Ishikawa (cell line): ENCODE results near the gene SDK2.

Experiments used
- EP300 ChIP-seq: IDR thresholded peaks from 2 replicates; pipeline ENCODE4 v1.6.1; 2012; ENCODE audit warnings: borderline replicate concordance
- YY1 ChIP-seq: IDR thresholded peaks from 2 replicates; pipeline ENCODE4 v1.6.1; 2012; ENCODE audit warnings: low read depth

DNA sequence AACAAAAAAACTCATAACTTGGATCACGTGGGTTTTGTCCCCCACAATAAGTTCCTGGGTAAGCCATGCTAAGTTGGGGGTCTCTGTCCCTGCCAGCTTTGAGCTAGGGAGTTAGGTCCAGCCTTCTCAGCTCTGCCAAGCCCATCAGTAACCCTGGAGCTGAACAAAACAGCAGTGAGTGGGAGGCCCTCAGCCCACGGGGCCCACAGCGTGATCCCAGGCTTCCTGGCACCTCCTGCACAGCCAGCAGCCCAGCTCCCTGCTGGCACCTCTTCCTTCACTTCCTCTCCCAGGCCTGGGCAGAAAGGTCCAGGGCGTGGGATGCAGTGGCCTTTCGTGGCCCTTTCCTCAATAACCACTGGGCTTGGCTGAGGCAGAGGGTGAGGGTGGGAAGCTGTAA lies 296.9 kb downstream of the SDK2 start:
- TF ChIP-seq YY1 (no peak), EP300 (peak; percentile 61; the same call in 1 of the 2 replicates)
